ENCODE measurements around the gene NR6A1.
"Not testable (repeated sequence)": the region's sequence is repeated elsewhere in the genome, so short reads cannot be mapped to it uniquely, and the experiment has no call there.

NR6A1 gene

DNA sequence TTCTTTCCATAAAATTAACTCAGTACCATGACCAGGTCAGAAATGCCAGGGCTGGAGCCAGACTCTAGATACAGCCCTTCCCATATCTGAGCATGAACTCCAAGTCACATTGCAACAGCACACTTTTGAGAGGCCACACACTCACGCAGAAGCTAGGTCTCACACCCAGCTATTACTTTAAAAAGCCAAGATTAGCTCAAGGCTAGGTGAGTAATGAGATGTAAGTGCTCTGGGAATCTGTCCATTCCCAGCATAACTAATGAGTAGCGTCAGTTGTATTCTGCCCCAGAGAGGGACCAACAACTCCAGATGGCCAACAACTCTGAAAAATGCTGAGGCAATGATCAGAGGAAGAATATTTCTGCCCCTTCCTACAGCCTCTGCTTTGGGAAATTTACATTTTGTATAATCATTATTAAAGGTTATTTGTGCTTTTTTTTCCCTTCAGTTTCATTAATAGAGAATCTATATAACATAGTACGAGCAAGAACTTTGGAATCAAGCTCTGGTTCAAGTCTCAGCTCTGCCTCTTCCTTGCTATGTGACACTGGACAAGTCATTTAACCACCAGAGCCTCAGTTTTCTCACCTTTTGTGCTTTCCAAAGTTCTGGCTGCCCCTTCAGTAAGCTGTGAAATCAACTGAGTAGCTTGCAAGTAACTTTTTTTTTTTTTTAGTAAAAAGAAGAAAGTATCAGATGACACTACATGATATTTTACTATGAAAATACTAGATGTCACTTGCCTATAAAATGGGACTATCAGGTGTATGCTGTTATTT lies 118.3 kb downstream of the NR6A1 start:
- peak; percentile 85 for DNase-seq

DNA sequence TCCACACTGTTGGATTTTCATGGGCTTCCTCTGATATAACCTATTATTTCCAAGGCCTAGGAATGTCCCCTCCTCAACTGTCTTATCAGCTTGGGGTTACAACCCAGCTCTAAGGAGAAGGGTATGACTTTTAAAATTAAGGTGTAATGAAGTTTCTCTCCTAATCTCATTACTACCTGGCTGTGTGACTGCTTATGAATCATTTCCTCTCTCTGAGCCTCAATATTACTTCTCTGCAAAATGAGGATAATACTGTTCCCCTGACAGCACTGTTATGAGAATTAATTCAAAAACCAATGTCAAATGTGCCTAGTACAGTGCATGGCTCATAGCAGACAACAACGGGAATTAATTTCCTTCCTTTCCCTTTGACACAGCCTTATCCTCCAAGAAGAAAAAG lies 118.9 kb downstream of the NR6A1 start:
- no peak for DNase-seq

- DNase-seq, result no peak
Measured at GRCh38 chr9:124645274-124645673, 125.8 kb downstream of the NR6A1 start.

- no peak for DNase-seq
Measured at GRCh38 chr9:124639637-124640036, 131.5 kb downstream of the NR6A1 start.

GRCh38 chr9:124635285-124635684 lies 135.8 kb downstream of the NR6A1 start:
- no peak for DNase-seq

DNA sequence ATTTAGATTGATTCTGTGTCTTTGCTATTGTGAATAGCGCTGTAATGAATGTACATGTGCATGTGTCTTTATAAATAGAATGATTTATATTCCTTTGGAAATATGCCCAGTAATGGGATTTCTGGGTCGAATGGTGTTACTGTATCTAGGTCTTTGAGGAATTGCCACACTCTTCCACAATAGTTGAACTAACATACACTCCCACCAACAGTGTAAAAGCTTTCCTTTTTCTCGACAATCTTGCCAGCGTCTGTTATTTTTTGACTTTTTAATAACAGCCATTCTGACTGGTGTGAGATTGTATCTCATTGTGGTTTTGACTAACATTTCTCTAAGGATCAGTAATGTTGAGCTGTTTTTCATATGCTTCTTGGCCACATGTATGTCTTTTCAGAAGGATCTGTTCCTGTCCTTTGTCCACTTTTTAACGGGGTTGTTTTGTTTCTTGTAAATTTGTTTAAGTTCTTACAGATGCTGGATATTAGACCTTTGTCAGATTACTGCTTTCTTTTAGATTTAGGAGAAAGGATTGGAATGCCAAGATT lies 139.0 kb downstream of the NR6A1 start:
- peak; percentile 78 for DNase-seq

- no peak for DNase-seq
Measured at GRCh38 chr9:124631326-124631725, 139.8 kb downstream of the NR6A1 start.

- peak; percentile 68 for DNase-seq
Measured at GRCh38 chr9:124629600-124629999, 141.5 kb downstream of the NR6A1 start.

DNA sequence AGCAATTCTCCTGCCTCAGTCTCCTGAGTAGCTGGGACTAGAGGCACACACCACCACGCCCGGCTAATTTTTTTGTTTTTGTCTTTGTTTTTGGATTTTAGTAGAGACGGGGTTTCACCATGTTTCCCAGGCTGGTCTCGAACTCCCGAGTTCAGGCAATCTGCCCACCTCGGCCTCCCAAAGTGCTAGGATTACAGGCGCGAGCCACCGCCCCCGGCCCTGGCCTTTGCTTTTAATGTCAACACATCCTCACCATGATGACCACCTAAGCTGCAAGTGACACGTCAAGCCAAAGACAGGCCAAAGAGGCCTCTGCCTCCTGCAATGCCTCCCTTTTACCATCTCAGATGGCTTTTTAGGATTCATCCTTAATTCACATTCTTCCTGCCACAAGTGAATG lies 142.4 kb downstream of the NR6A1 start:
- no peak for DNase-seq

DNA sequence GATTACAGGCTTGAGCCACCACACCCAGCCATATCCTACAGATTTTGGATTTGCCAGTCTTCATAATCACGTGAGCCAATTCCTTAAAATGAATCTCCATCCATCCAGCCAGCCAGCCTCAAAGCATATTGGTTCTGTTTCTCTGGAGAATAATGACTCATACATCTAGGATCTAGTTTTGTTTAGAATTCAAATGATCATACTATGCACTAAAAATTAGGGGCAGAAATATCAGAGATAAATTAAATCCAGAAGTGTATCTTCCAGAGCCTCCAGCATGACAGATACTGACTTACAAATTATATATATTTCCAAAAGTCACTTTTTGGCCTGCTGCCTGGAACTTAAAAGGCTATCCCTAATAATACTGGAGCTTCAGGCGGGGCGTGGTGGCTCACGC lies 144.8 kb downstream of the NR6A1 start:
- DNase-seq, result peak; percentile 83

DNA sequence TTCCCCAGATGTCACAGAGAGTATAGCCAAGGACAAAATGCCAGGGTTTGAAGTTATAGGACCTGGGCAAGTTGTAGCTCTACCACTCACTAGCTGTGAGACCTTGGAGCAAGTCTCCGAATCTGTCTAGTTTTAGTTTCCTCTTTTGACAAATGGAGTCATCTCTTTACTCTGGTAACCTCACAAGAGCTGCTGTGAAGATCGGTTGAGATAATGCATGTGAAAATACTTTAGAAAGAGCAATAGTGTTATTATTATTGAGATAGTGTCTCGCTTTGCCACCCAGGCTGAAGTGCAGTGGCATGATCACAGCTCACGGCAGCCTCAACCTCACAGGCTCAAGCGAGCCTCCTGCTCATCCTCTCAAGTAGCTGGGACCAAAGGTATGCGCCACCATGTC lies 146.0 kb downstream of the NR6A1 start:
- no peak for DNase-seq

- no peak for DNase-seq
Measured at GRCh38 chr9:124624735-124624992, 146.4 kb downstream of the NR6A1 start.

DNA sequence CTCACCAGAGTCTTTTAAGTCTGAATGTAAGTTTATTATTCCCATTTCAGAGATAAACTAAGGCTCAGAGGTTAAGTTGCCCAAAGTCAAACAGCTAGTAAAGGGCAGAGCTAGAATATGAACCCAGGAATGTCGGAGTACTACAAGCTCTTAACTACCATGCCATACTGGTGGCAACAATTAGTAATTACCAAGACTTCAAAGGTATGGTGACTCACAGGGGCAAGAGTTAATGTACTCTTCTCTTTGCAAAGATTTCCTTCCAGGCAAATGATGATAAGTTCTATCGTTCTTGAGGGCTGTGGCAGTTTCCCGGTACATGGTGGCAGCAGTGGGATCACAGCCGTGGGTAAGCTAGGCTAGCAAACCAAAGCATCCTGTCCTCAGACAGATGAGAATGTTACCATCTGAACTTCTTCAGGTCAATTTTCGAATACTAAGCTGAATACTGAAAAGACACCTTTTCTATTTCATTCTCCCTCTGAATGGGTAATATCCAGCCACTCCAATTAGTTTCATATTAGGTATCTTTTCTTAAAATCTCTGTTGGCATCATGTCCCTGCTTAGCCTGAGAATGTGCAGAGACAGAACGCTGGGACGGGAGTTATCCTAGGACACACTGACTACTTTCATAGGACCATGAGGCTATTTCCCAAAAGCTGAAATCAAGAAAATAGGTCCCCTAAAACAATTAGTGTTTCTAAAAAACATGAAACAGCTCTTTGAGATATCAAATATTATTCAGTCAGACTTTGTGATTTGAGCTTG lies 147.0 kb downstream of the NR6A1 start:
- DNase-seq, result no peak

GRCh38 chr9:124622882-124623281 lies 148.2 kb downstream of the NR6A1 start:
- DNase-seq, result no peak

GRCh38 chr9:124621371-124622328 lies 149.5 kb downstream of the NR6A1 start:
- DNase-seq, result peak; percentile 82

DNA sequence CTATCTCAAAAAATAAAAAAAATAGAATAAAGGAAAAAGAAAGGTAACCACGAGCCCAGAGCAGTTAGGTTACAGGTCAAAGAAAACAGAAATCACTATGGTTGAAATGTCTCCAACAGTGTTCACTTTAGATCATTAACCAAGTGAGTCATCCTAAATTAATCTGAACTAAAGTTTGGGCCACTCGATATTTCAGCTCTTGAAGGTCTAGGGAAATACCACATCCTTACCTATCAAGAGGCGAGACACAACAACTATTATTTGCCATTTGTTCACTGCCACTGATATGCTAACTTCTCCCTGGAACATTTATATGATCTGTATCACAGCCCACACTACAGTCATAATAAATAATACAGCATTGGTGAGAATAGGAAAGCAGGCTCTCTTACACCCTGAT lies 152.6 kb downstream of the NR6A1 start:
- no peak for DNase-seq

DNA sequence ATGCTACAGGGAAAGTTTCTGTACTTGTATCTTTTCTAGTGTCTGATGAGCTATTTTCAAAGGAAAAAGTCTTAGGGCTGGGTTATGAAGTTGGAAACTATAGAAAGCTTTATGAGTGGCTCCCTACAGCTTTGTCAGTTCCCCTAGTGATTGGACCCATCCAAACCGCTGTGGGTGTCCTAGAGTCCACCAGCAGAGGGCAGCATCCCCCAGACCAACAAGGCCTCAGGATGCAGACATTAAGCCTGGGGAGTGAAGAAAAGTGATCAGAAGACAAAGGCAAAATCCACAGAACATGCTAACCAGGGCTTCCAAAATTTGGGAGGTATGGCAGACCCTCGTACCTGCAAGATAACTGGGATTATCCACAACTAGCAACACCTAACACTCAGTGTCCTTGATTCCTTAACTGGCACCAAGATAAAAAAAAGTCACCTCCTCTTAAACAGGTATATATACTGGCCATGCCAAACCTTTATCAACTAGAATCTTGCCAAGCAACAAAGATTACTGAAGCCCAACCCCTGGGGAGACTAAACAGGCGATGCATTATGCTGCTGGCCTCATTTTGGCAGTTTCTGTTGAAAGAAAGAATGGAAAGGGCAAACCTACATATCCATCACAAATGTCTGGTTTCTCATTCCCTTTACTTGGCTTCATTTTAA lies 153.5 kb downstream of the NR6A1 start:
- DNase-seq, result peak; percentile 83

DNA sequence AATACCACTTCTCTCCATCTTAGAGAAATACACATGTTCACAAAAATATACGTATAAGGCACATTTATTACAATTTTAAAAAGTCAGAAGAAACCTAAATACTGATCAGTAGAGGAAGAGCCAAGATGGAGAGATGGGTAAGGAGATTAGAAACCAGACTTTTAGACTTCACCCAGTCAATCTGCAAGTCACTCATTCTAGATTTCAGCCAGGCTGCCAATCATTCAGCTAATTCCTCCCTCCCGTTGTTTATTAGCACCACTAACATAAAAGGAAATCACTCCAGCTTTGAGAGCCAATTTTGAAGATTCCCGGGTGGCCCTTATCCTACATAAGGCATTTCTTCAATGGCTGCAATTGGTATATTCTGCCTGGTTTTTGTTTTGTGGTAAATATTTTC lies 154.2 kb downstream of the NR6A1 start:
- no peak for DNase-seq

DNA sequence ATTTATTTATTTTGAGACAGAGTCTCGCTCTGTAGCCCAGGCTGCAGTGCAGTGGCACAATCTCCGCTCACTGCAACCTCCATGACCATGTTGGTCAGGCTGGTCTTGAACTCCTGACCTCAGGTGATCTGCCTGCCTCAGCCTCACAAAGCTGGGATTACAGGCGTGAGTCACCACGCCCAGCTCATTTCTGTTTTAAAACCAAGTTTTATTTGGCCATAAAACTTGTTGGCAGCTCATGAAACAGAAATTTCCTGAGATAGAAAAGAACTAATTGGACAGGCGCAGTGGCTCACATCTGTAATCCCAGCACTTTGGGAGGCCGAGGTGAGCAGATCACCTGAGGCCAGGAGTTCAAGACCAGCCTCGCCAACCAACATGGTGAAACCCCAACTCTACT lies 155.3 kb downstream of the NR6A1 start:
- DNase-seq, result not testable (repeated sequence)

DNA sequence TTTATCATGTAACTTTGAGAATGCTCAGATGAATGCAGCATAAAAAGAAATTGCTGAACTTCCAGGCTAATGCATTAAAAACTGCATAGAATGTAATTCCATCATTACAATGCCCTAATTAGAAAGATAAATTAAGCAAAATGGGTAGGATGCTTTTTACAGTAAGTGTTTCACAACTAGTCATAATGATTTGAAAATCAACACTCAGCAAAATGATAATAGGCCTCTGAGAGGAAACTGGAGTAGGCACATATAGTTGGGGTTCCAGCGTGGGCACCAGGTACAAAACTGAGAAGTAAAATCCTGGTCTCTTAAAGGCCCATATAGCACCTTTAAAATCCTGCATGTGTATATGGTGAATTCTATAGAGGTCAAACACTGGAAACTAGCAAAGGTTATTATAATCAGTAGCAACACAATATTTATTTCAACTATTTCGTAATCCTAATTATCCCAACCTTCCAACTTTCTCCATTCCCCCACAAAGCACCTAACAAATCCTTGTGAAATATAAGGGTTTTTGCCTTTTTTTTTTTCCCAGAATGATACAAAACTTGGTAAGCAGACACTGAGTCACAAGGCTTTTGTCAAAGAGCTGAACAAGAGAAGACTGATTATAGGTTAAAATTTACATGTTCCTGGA lies 155.9 kb downstream of the NR6A1 start:
- DNase-seq, result no peak

DNA sequence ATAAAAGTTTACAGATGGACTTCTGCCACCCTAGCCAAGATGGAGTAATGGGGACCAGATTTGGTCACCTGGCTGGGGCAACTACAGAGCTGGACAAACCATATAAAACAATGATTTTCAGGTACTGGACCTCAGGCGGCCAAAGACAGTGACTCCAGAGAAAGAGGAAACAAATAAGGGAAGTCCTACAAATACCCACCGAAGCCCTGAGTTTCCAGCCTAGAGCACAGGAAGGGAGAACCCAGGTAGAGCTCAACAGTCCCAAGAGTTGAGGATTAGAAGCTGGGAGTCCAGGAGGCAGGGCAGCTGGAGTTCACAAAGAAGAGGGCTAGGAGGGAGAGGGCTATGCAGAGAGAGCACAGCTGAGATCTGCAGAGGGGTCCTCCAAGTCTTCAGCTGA lies 157.3 kb downstream of the NR6A1 start:
- no peak for DNase-seq

- peak; percentile 14 for DNase-seq
Measured at GRCh38 chr9:124611106-124611505, 160.0 kb downstream of the NR6A1 start.
